ENCODE data around the gene GLUL.

Gene GLUL

GRCh38 chr1:182426442-182427430 is 35.1 kb upstream of the GLUL start:
- no peak for DNase-seq
- no peak overlapping the region for H3K4me3 ChIP-seq (ENCODE audit: low read depth, low read length)
- no peak for TF ChIP-seq CTCF (IDR thresholded peaks at IDR 0.05; ENCODE audit: low read depth, low read length)

GRCh38 chr1:182415789-182416188 is 24.2 kb upstream of the GLUL start:
- no peak overlapping the region for H3K4me3 ChIP-seq (ENCODE audit: low read depth, low read length)
- H3K9me3 ChIP-seq, result no peaks in the 10 kb centered on the region
- TF ChIP-seq CTCF (IDR thresholded peaks at IDR 0.05; ENCODE audit: low read depth, low read length), result no peak
- H3K4me1 ChIP-seq, result no peaks in the 10 kb centered on the region
- H3K27me3 ChIP-seq, result peaks cover 25% of the 10 kb centered on the region
- H3K36me3 ChIP-seq, result no peaks in the 10 kb centered on the region
- DNase-seq, result no peak

More at GRCh38 chr1:182426442-182427430, 35.1 kb upstream of the GLUL start:
- Histone ChIP-seq H3K27me3 (peaks cover 12% of the 10 kb centered on the region), H3K4me1 (no peaks in the 10 kb centered on the region), H3K36me3 (no peaks in the 10 kb centered on the region), H3K9me3 (no peaks in the 10 kb centered on the region)

- Histone ChIP-seq H3K27me3 (peaks cover 30% of the 10 kb centered on the region), H3K9me3 (no peaks in the 10 kb centered on the region), H3K4me3 (ENCODE audit: low read depth, low read length) (no peak overlapping the region), H3K4me1 (no peaks in the 10 kb centered on the region), H3K36me3 (no peaks in the 10 kb centered on the region)
- DNase-seq, result no peak
- TF ChIP-seq CTCF (IDR thresholded peaks at IDR 0.05; ENCODE audit: low read depth, low read length), result no peak
Measured at GRCh38 chr1:182413969-182414368, 22.4 kb upstream of the GLUL start.

GRCh38 chr1:182413486-182413885 is 21.9 kb upstream of the GLUL start:
- no peak for DNase-seq
- no peak for TF ChIP-seq CTCF (IDR thresholded peaks at IDR 0.05; ENCODE audit: low read depth, low read length)
- Histone ChIP-seq H3K4me1 (no peaks in the 10 kb centered on the region), H3K9me3 (no peaks in the 10 kb centered on the region), H3K4me3 (ENCODE audit: low read depth, low read length) (no peak overlapping the region), H3K36me3 (no peaks in the 10 kb centered on the region), H3K27me3 (peaks cover 30% of the 10 kb centered on the region)

GRCh38 chr1:182410620-182411273 is 19.2 kb upstream of the GLUL start:
- no peak for DNase-seq
- TF ChIP-seq CTCF (IDR thresholded peaks at IDR 0.05; ENCODE audit: low read depth, low read length), result no peak
- H3K27me3 ChIP-seq, result peaks cover 15% of the 10 kb centered on the region

More at GRCh38 chr1:182410620-182411273, 19.2 kb upstream of the GLUL start:
- Histone ChIP-seq H3K36me3 (no peaks in the 10 kb centered on the region), H3K4me3 (ENCODE audit: low read depth, low read length) (no peak overlapping the region), H3K9me3 (no peaks in the 10 kb centered on the region), H3K4me1 (no peaks in the 10 kb centered on the region)
